ENCODE results near the gene PSME3.

PSME3 gene

GRCh38 chr17:42853597-42853967 lies 20.4 kb downstream of the PSME3 start:
- TF ChIP-seq TAF1 (IDR thresholded peaks at IDR 0.05; ENCODE audit: borderline replicate concordance, insufficient read depth, low read length) (no peak), POLR2AphosphoS5 (IDR thresholded peaks at IDR 0.05; ENCODE audit: low read depth, low read length) (no peak)

- TF ChIP-seq TAF1 (IDR thresholded peaks at IDR 0.05; ENCODE audit: borderline replicate concordance, insufficient read depth, low read length) (no peak), SIN3A (IDR thresholded peaks at IDR 0.05; ENCODE audit: borderline replicate concordance, insufficient read depth, low read length) (no peak), FOXP2 (optimal IDR thresholded peaks at IDR 0.05; ENCODE audit: borderline replicate concordance, extremely low read depth, extremely low read length, insufficient read depth) (no peak), REST (IDR thresholded peaks at IDR 0.05; ENCODE audit: insufficient read depth in 1 of 2, low read depth in 2 of 2, low read length in 2 of 2) (no peak), POLR2AphosphoS5 (IDR thresholded peaks at IDR 0.05; ENCODE audit: low read depth, low read length) (no peak)
These were observed 21.0 kb downstream of the PSME3 start for GRCh38 chr17:42853968-42854790.

GRCh38 chr17:42855048-42855596 lies 21.9 kb downstream of the PSME3 start:
- TF ChIP-seq POLR2AphosphoS5 (IDR thresholded peaks at IDR 0.05; ENCODE audit: low read depth, low read length), result no peak
- no peak for TF ChIP-seq FOXP2 (optimal IDR thresholded peaks at IDR 0.05; ENCODE audit: borderline replicate concordance, extremely low read depth, extremely low read length, insufficient read depth)
- no peak for TF ChIP-seq REST (IDR thresholded peaks at IDR 0.05; ENCODE audit: insufficient read depth in 1 of 2, low read depth in 2 of 2, low read length in 2 of 2)

- TF ChIP-seq TAF1 (IDR thresholded peaks at IDR 0.05; ENCODE audit: borderline replicate concordance, insufficient read depth, low read length), result no peak
- TF ChIP-seq FOXP2 (optimal IDR thresholded peaks at IDR 0.05; ENCODE audit: borderline replicate concordance, extremely low read depth, extremely low read length, insufficient read depth), result no peak
- no peak for TF ChIP-seq REST (IDR thresholded peaks at IDR 0.05; ENCODE audit: insufficient read depth in 1 of 2, low read depth in 2 of 2, low read length in 2 of 2)
- no peak for TF ChIP-seq POLR2AphosphoS5 (IDR thresholded peaks at IDR 0.05; ENCODE audit: low read depth, low read length)
- TF ChIP-seq SIN3A (IDR thresholded peaks at IDR 0.05; ENCODE audit: borderline replicate concordance, insufficient read depth, low read length), result no peak
These were observed 24.2 kb downstream of the PSME3 start for GRCh38 chr17:42857389-42857788.

GRCh38 chr17:42865638-42866094 lies 32.5 kb downstream of the PSME3 start:
- TF ChIP-seq POLR2AphosphoS5 (IDR thresholded peaks at IDR 0.05; ENCODE audit: low read depth, low read length), result no peak
- no peak for TF ChIP-seq FOXP2 (optimal IDR thresholded peaks at IDR 0.05; ENCODE audit: borderline replicate concordance, extremely low read depth, extremely low read length, insufficient read depth)
- TF ChIP-seq REST (IDR thresholded peaks at IDR 0.05; ENCODE audit: insufficient read depth in 1 of 2, low read depth in 2 of 2, low read length in 2 of 2), result no peak
- TF ChIP-seq SIN3A (IDR thresholded peaks at IDR 0.05; ENCODE audit: borderline replicate concordance, insufficient read depth, low read length), result no peak
- TF ChIP-seq TAF1 (IDR thresholded peaks at IDR 0.05; ENCODE audit: borderline replicate concordance, insufficient read depth, low read length), result no peak
